ENCODE results near the gene NRXN3.

- TF ChIP-seq TARDBP (IDR thresholded peaks at IDR 0.05) (no peak), ELF4 (IDR thresholded peaks at IDR 0.05) (no peak), FOXK2 (IDR thresholded peaks at IDR 0.05) (no peak), SUZ12 (IDR thresholded peaks at IDR 0.05) (no peak), NFRKB (IDR thresholded peaks at IDR 0.05) (no peak)
Measured at GRCh38 chr14:79890527-79890926, 1720.4 kb downstream of the NRXN3 start.

Data from HEK293T (cell line).